Progenitor cell of endocrine pancreas (in vitro differentiated cells): ENCODE data around the gene KIAA0930. TPM values are rescaled to one million over a fixed set of nuclear protein-coding genes. Genes with fewer than 3 reads are reported as not detected.

ENCODE experiments used
- DNase-seq: peaks from one replicate; pipeline ENCODE4 v3.0.0; 2021; ENCODE audit warnings: low spot score; ENCODE audit not compliant: unreplicated experiment
- H3K27ac Mint-ChIP-seq: 2 replicates; pipeline ENCODE4 v1.8.0; 2021; ENCODE audit warnings: mild to moderate bottlenecking, moderate library complexity, mixed read lengths
- H3K27me3 Mint-ChIP-seq: 2 replicates; pipeline ENCODE4 v1.8.0; 2021; ENCODE audit warnings: mixed read lengths
- H3K36me3 Mint-ChIP-seq: 2 replicates; pipeline ENCODE4 v1.8.0; 2022; ENCODE audit warnings: mixed read lengths; ENCODE audit not compliant: insufficient read depth
- H3K4me1 Mint-ChIP-seq: 2 replicates; pipeline ENCODE4 v1.8.0; 2021; ENCODE audit warnings: low read depth, mixed read lengths
- H3K4me3 Mint-ChIP-seq: 2 replicates; pipeline ENCODE4 v1.8.0; 2021; ENCODE audit warnings: low read depth, mild to moderate bottlenecking, moderate library complexity, mixed read lengths
- H3K9me3 Mint-ChIP-seq: 2 replicates; pipeline ENCODE4 v1.8.0; 2021; ENCODE audit warnings: low read depth, mixed read lengths
- microRNA-seq: library from miRNA; unstranded; fragments of <30 nt; microRNA quantifications from one replicate; pipeline ENCODE4 v1.1.0, GENCODE V29; 2020; ENCODE audit warnings: borderline number of aligned reads; ENCODE audit not compliant: unreplicated experiment
- total RNA-seq: library from RNA; stranded (reverse); gene quantifications from 2 replicates; pipeline ENCODE4 v1.2.1, GENCODE V29; 2021
- TF ChIP-seq, protein P1 (sequence below): fragments of 200-600 bp; sonication (generic); IDR thresholded peaks from one replicate; pipeline ENCODE4 v1.5.0; 2021; ENCODE audit warnings: antibody characterized with exemption, mild to moderate bottlenecking; ENCODE audit not compliant: unreplicated experiment

The KIAA0930 gene
- total RNA-seq, 1 donor from 2014 or later, result 45.3 TPM

GRCh38 chr22:45150139-45150538 is 90.6 kb downstream of the KIAA0930 start:
- no peak for DNase-seq
- Mint-ChIP-seq H3K4me1 (peaks cover 2% of the 10 kb centered on the region), H3K27ac (no peak overlapping the region)

DNA sequence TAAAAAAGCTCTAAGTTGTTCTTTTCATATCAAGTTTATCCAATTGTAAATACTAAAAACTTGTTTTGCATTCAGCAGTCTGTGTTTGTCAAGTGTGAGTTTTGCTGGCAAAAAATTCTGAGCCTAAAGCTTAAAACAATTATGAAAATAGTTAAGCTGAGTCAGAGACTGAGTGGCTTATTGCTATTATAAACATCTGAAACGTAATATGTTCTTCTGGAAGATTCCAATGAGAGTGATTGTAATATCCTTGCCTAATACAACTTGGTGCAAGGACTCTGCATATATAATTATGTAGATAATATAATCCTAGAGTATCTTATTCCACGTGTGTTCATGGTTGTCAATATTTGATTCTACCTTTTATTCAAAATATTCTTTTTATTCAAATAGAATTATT is 91.0 kb downstream of the KIAA0930 start:
- DNase-seq, result no peak
- H3K4me1 Mint-ChIP-seq, result peaks cover 2% of the 10 kb centered on the region
- H3K27ac Mint-ChIP-seq, result no peak overlapping the region
- peaks cover 6% of the 10 kb centered on the region for H3K36me3 Mint-ChIP-seq
- H3K4me3 Mint-ChIP-seq, result no peak overlapping the region
- H3K9me3 Mint-ChIP-seq, result peaks cover 10% of the 10 kb centered on the region
- TF ChIP-seq, protein P1, sequence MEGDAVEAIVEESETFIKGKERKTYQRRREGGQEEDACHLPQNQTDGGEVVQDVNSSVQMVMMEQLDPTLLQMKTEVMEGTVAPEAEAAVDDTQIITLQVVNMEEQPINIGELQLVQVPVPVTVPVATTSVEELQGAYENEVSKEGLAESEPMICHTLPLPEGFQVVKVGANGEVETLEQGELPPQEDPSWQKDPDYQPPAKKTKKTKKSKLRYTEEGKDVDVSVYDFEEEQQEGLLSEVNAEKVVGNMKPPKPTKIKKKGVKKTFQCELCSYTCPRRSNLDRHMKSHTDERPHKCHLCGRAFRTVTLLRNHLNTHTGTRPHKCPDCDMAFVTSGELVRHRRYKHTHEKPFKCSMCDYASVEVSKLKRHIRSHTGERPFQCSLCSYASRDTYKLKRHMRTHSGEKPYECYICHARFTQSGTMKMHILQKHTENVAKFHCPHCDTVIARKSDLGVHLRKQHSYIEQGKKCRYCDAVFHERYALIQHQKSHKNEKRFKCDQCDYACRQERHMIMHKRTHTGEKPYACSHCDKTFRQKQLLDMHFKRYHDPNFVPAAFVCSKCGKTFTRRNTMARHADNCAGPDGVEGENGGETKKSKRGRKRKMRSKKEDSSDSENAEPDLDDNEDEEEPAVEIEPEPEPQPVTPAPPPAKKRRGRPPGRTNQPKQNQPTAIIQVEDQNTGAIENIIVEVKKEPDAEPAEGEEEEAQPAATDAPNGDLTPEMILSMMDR, result no peak
- no peaks in the 10 kb centered on the region for H3K27me3 Mint-ChIP-seq

More at GRCh38 chr22:45150139-45150538, 90.6 kb downstream of the KIAA0930 start:
- Mint-ChIP-seq H3K27me3 (no peaks in the 10 kb centered on the region), H3K36me3 (peaks cover 5% of the 10 kb centered on the region), H3K4me3 (no peak overlapping the region), H3K9me3 (peaks cover 6% of the 10 kb centered on the region)
- TF ChIP-seq, protein P1, result no peak

GRCh38 chr22:45144916-45145315 is 95.8 kb downstream of the KIAA0930 start:
- H3K27me3 Mint-ChIP-seq, result no peaks in the 10 kb centered on the region
- no peaks in the 10 kb centered on the region for H3K4me1 Mint-ChIP-seq
- no peak overlapping the region for H3K4me3 Mint-ChIP-seq
- H3K9me3 Mint-ChIP-seq, result peaks cover 19% of the 10 kb centered on the region
- TF ChIP-seq, protein P1, result no peak
- H3K36me3 Mint-ChIP-seq, result peaks cover 7% of the 10 kb centered on the region
- no peak overlapping the region for H3K27ac Mint-ChIP-seq
- DNase-seq, result no peak

DNA sequence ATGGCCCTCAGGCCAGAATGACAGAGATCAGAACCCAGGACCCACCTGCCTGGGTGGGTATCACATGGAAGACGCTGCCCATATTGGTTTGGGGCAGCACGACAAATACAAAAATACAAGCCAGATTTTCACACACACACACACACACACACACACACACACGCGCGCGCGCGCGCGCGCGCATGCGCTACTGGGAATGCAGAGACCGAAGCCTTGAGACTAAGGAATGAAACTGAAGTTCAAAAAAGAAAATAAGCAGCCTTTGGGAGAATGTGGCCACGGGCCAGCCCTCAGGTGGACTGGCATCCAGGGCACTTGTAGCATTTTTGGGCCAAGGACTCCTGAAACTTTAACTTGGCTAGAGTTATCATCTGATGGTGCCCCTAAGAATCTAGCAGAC is 98.3 kb downstream of the KIAA0930 start:
- H3K27ac Mint-ChIP-seq, result no peak overlapping the region
- no peaks in the 10 kb centered on the region for H3K4me1 Mint-ChIP-seq
- no peaks in the 10 kb centered on the region for H3K27me3 Mint-ChIP-seq
- no peak for DNase-seq
- TF ChIP-seq, protein P1, result no peak
- peaks cover 11% of the 10 kb centered on the region for H3K36me3 Mint-ChIP-seq
- peaks cover 19% of the 10 kb centered on the region for H3K9me3 Mint-ChIP-seq
- H3K4me3 Mint-ChIP-seq, result no peak overlapping the region

Small RNA genes lying within 50 kb of the gene (microRNA-seq; reads per million reads assigned to microRNA genes)
- 5.4 reads per million for gene MIR1249

Other genes with a start within 250 kb of the KIAA0930 start
- 34.8 and 37.4 TPM in 2 replicates for gene PHF21B, start 230.9 kb downstream of the KIAA0930 start, total RNA-seq
- 62.6 and 65.1 TPM in 2 replicates for gene NUP50, start 77.0 kb downstream of the KIAA0930 start, total RNA-seq
- 0.57 and 1.9 TPM in 2 replicates for gene UPK3A, start 44.1 kb upstream of the KIAA0930 start, total RNA-seq
- 122 and 131 TPM in 2 replicates for gene FAM118A, start 69.0 kb upstream of the KIAA0930 start, total RNA-seq
- not detected in 2 replicates for gene SMC1B, start 172.7 kb upstream of the KIAA0930 start, total RNA-seq
- 6.7 and 7.0 TPM in 2 replicates for gene RIBC2, start 172.8 kb upstream of the KIAA0930 start, total RNA-seq